Jurkat, Clone E6-1 (cell line): ENCODE results near the gene NPFF.

ENCODE experiments used
- DNase-seq: peaks from one replicate; pipeline ENCODE4 v3.0.0-alpha.2; 2011; ENCODE audit warnings: low read depth, low spot score
- H3K4me3 ChIP-seq: 2 replicates; pipeline ENCODE4 v1.5.1; 2011; ENCODE audit warnings: mild to moderate bottlenecking, low read length, control low read depth, moderate library complexity

Gene NPFF

DNA sequence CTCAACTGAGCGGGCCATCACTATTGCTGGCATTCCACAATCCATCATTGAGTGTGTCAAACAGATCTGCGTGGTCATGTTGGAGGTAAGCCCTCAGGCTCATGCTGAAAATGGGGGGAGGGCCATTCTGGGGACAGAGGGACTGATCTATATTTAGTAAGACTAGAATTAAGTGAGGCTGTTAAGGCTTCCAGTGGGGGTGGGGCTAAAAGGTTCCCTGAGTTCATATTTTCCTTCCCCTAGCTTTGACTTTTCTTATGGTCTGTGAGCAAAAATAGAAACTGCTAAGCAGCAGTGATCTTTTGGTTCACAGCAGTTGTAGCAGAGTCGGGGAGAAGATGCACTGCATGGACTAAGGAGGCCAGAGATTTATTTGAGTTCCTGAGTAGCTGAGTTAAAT is 46.2 kb downstream of the NPFF start:
- H3K4me3 ChIP-seq = no peak overlapping the region
- DNase-seq = no peak

GRCh38 chr12:53459097-53459496 is 48.2 kb downstream of the NPFF start:
- H3K4me3 ChIP-seq = no peak overlapping the region
- no peak for DNase-seq
